Spinal cord (tissue), 10 donors: Measurements from ENCODE around the gene PHKB. TPM values are rescaled to one million over a fixed set of nuclear protein-coding genes. Genes with fewer than 3 reads are reported as not detected.
"Not testable (repeated sequence)": the region's sequence is repeated elsewhere in the genome, so short reads cannot be mapped to it uniquely, and the experiment has no call there.

Experiments used
- DNase-seq, 6 donors: peaks; one replicate each; pipeline versions ENCODE4 v3.0.0 to v3.0.0-alpha.2; 2013 to 2015; ENCODE audit warnings: low spot score in 6 of 6, low read depth in 4 of 6
- H3K27ac ChIP-seq: one replicate; pipeline ENCODE4 v1.5.1; 2013; ENCODE audit warnings: low read depth, low read length, control low read depth
- H3K27me3 ChIP-seq: one replicate; pipeline ENCODE4 v1.6.1; 2013; ENCODE audit warnings: low read length; ENCODE audit not compliant: control insufficient read depth, insufficient read depth
- H3K36me3 ChIP-seq: one replicate; pipeline ENCODE4 v1.6.1; 2013; ENCODE audit warnings: low read length; ENCODE audit not compliant: control insufficient read depth, insufficient read depth
- H3K4me1 ChIP-seq: one replicate; pipeline ENCODE4 v1.6.1; 2013; ENCODE audit warnings: low read length; ENCODE audit not compliant: control insufficient read depth, insufficient read depth
- H3K4me3 ChIP-seq: one replicate; pipeline ENCODE4 v1.5.1; 2013; ENCODE audit warnings: low read depth, low read length, control low read depth
- H3K9me3 ChIP-seq: one replicate; pipeline ENCODE4 v1.6.1; 2013; ENCODE audit warnings: low read length; ENCODE audit not compliant: control insufficient read depth, insufficient read depth
- WGBS: methylation state at CpG from one replicate; pipeline ENCODE4 v1.1.5; 2013; ENCODE audit warnings: missing lambda C conversion rate; ENCODE audit not compliant: insufficient coverage; 5-methylcytosine and 5-hydroxymethylcytosine counted together
- polyA plus RNA-seq, 2 donors: library from polyadenylated mRNA; unstranded; fragments of 120-200 nt; gene quantifications; one replicate each; pipeline ENCODE4 v1.2.1, GENCODE V29; 2013; ENCODE audit not compliant: insufficient read length in 2 of 2
- total RNA-seq, 2 donors: library from RNA; depleted of rRNA in 1 of 2; stranded (reverse); fragments of 120-200 nt in 1 of 2; fragments of >200 nt in 1 of 2; gene quantifications; one replicate each; pipeline versions ENCODE4 v1.2.3 to v1.2.4, GENCODE V29; 2013 to 2014
- donor health status: healthy.

Gene PHKB
- total and polyA plus RNA-seq, 4 donors, result 78.5 to 141 (median 85.6) TPM

DNA sequence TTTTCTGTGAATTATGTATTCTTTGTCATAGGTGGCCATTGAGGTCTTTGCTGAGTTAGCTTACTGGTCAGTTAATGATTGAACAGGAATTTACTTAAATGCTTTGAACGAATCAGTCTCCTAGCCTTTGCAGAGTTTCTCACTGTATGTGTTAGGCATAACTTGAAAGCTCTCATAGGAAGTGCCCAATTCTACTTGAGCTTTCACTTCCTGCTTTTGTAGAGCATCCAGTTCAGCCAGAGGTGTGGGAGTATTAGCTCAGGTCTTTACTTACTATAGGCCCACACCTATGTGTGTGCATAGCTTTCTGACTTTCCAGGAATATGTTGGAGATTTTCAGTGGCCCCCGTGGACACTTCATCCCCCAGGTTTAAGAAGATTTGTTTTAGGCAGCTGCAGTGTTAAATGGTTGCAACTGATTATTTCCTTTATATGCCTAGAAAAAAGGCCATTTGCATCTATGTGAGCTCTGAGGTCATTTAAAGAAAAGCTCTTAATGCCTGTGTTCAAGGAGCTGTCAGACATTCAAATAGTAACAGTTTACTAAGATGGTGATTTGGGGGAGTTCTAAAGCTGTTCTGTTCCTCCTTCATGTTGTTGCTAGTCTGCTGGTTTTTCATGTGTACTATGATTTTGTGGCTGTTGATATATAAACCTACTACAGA, 62.3 kb downstream of the PHKB start:
- H3K27me3 ChIP-seq, result no peaks in the 10 kb centered on the region
- H3K4me3 ChIP-seq, result no peak overlapping the region
- no peaks in the 10 kb centered on the region for H3K4me1 ChIP-seq
- no CpG with 5 or more reads among the region's 2 CpGs for WGBS
- H3K9me3 ChIP-seq, result no peaks in the 10 kb centered on the region
- H3K27ac ChIP-seq, result no peak overlapping the region
- DNase-seq, result no peak
- no peaks in the 10 kb centered on the region for H3K36me3 ChIP-seq

DNA sequence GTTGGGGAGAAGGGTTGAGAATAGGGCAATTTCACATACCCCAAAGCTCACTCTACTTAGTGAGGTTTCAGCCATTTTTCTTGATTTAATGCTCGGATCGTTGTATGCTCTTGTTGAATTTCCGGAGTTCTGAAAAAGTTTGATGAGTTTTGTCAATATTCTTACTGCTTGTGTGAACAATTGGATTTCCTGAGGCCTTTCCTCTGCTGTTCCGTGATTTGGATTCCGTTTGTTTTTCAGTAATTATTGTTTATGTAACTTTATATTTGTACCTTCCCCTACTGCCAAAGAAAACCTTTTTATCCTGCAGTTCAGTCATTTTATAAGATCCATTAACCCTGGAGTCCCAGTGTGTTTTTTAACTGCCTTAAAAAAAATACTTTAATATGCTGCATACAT, 62.9 kb downstream of the PHKB start:
- Histone ChIP-seq H3K27ac (no peak overlapping the region), H3K9me3 (no peaks in the 10 kb centered on the region), H3K4me1 (no peaks in the 10 kb centered on the region), H3K36me3 (no peaks in the 10 kb centered on the region), H3K27me3 (no peaks in the 10 kb centered on the region), H3K4me3 (no peak overlapping the region)
- 100% methylated on average over 2 of the region's 5 CpGs for WGBS
- DNase-seq, result no peak

DNA sequence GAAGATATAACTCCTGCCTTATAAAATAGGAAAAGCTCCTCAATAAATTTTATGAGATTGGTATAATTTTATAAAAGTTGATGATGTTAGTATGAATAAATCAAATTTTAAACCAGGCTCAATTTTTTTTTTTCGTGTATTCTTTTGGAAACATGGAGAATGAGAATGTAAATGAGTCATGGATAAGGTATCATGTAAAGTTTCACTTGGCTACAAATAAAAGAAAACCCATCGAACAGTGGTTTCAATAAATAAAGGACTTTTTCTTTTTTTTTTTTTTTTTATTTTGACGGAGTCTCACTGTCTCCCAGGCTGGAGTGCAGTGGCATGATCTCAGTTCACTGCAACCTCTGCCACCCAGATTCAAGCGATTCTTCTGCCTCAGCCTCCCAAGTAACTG, 67.3 kb downstream of the PHKB start:
- Histone ChIP-seq H3K27me3 (no peaks in the 10 kb centered on the region), H3K36me3 (peaks cover 10% of the 10 kb centered on the region), H3K4me1 (no peaks in the 10 kb centered on the region), H3K27ac (no peak overlapping the region), H3K9me3 (peaks cover 2% of the 10 kb centered on the region), H3K4me3 (no peak overlapping the region)
- WGBS, result no CpG with 5 or more reads among the region's 4 CpGs
- no peak for DNase-seq

DNA sequence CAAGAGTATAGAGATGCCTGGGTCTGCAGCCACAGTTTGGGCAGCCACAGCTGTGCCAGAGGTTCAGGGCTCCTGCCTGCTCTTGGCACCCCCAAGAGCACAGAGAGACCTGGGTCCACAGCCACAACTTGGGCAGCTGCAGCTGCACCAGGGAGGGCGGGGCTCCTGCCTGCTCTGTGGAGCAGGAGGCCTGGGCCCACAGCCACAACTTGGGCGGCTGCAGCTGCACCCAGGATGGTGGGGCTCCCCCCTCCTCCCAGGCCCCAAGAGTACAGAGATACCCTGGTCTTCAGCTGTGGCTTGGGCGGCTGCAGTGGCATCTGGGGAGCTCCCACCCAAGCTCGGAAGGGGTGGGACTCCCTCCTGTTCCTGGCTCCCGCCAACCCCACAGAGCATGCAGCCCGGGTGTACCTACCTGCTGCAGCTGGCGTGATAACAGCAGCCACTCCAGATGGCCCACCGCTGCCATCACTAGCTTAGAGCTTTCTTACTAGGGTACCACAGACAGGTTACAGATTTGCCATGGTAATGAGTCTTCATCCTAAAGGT, 72.7 kb downstream of the PHKB start:
- Histone ChIP-seq H3K27me3 (no peaks in the 10 kb centered on the region), H3K36me3 (peaks cover 16% of the 10 kb centered on the region), H3K9me3 (peaks cover 2% of the 10 kb centered on the region), H3K27ac (no peak overlapping the region), H3K4me3 (no peak overlapping the region), H3K4me1 (no peaks in the 10 kb centered on the region)
- no peak for DNase-seq
- 98% methylated on average over 8 of the region's 8 CpGs for WGBS

DNA sequence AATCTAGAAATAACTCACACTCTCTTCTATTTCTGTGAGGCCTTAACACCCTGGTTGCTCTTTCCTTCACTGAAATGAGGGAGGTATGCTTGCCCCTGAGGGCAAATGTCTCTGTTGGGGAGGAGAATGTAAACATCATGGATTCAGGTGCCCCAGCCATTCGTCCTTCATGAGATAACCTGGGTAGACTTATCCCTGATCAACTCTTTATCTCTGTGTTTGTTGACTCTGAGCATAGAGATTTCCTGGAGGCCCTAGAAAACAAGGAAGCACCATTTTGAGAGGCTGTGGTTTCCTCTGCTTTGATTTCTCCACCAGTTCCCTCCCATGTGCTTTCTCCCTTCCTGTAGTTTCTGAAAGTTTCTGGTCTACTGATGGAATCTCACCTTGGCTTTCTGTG, 77.3 kb downstream of the PHKB start:
- no peak overlapping the region for H3K27ac ChIP-seq
- peaks cover 5% of the 10 kb centered on the region for H3K9me3 ChIP-seq
- H3K27me3 ChIP-seq, result no peaks in the 10 kb centered on the region
- H3K36me3 ChIP-seq, result peaks cover 5% of the 10 kb centered on the region
- WGBS, result no CpG with 5 or more reads among the region's 1 CpG
- DNase-seq, result no peak
- no peak overlapping the region for H3K4me3 ChIP-seq
- no peaks in the 10 kb centered on the region for H3K4me1 ChIP-seq

DNA sequence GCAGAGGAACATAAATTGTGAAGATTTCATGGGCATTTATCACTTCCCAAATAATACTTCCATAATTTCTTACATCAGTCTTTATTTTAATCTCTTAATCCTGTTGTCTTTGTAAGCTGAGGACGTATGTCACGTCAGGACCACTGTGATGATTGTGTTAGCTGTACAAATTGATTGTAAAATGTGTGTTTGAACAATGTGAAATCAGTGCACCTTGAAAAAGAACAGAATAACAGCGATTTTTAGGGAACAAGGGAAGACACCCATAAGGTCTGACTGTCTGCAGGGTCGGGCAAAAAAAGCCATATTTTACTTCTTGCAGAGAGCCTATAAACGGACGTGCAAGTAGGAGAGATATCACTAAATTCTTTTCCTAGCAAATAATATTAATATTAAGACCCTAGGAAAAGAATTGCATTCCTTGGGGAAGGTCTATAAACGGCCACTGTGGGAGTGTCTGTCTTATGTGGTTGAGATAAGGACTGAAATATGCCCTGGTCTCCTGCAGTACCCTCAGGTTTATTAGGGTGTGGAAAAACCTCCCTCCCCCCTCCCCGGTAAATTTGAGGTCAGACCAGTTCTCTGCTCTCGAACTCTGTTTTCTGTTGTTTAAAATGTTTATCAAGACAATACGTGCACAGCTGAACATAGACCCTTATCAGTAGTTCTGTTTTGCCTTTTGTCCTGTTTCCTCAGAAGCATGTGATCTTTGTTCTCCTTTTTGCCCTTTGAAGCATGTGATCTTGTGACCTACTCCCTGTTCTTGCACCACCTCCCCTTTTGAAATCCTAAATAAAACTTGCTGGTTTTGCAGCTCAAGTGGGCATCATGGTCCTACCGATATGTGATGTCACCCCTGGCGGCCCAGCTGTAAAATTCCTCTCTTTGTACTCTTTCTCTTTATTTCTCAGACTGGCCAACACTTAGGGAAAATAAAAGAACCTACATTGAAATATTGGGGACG, 78.9 kb downstream of the PHKB start:
- H3K4me1 ChIP-seq, H3K27me3 ChIP-seq, H3K27ac ChIP-seq, DNase-seq, H3K4me3 ChIP-seq, H3K9me3 ChIP-seq, H3K36me3 ChIP-seq: not testable (repeated sequence)
- WGBS, result 100% methylated on average over 4 of the region's 13 CpGs

DNA sequence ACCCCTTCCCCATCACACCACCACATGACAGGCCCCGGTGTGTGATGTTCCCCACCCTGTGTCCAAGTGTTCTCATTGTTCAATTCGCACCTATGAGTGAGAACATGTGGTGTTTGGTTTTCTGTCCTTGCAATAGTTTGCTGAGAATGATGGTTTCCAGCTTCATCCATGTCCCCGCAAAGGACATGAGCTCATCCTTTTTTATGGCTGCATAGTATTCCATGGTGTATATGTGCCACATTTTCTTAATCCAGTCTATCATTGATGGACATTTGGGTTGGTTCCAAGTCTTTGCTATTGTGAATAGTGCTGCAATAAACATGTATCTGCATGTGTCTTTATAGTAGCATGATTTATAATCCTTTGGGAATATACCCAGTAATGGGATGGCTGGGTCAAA, 80.0 kb downstream of the PHKB start:
- WGBS, result no CpG with 5 or more reads among the region's 3 CpGs

DNA sequence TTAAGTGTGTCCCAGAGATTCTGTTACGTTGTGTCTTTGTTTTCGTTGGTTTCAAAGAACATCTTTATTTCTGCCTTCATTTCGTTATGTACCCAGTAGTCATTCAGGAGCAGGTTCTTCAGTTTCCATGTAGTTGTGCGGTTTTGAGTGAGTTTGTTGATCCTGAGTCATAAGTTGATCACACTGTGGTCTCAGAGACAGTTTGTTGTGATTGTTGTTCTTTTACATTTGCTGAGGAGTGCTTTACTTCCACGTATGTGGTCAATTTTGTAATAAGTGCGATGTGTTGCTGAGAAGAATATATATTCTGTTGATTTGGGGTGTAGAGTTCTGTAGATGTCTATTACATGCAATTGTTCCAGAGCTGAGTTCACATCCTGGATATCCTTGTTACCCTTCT, 83.1 kb downstream of the PHKB start:
- not testable (repeated sequence) for H3K4me1 ChIP-seq, H3K27ac ChIP-seq, DNase-seq, H3K27me3 ChIP-seq, H3K4me3 ChIP-seq, H3K36me3 ChIP-seq
- WGBS, result 96% methylated on average over 3 of the region's 6 CpGs
- H3K9me3 ChIP-seq, result peaks cover 11% of the 10 kb centered on the region

More for the DNA sequence above, 80.0 kb downstream of the PHKB start:
- not testable (repeated sequence) for H3K4me1 ChIP-seq, H3K36me3 ChIP-seq, H3K4me3 ChIP-seq, H3K27ac ChIP-seq, DNase-seq, H3K27me3 ChIP-seq, H3K9me3 ChIP-seq

DNA sequence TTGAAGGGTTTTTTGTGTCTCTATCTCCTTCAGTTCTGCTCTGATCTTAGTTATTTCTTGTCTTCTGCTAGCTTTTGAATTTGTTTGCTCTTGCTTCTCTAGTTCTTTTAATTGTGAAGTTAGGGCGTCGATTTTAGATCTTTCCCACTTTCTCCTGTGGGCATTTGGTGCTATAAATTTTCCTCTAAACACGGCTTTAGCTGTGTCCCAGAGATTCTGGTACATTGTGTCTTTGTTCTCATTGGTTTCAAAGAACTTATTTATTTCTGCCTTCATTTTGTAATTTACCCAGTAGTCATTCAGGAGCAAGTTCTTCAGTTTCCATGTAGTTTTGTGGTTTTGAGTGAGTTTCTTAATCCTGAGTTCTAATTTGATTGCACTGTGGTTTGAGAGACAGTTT, 90.1 kb downstream of the PHKB start:
- not testable (repeated sequence) for H3K27me3 ChIP-seq, H3K9me3 ChIP-seq, H3K4me1 ChIP-seq, DNase-seq, H3K36me3 ChIP-seq, H3K27ac ChIP-seq, H3K4me3 ChIP-seq
- WGBS, result no CpG with 5 or more reads among the region's 3 CpGs
